ENCODE data around the gene INPP5F. TPM values are rescaled to one million over a fixed set of nuclear protein-coding genes. Genes with fewer than 3 reads are reported as not detected.

The INPP5F gene
- total and polyA plus RNA-seq, 9 of the 15 experiments (the other 6 are each of a cell fraction or from before 2014, with no cell fraction given): 1.6 to 7.3 (median 6.0) TPM

DNA sequence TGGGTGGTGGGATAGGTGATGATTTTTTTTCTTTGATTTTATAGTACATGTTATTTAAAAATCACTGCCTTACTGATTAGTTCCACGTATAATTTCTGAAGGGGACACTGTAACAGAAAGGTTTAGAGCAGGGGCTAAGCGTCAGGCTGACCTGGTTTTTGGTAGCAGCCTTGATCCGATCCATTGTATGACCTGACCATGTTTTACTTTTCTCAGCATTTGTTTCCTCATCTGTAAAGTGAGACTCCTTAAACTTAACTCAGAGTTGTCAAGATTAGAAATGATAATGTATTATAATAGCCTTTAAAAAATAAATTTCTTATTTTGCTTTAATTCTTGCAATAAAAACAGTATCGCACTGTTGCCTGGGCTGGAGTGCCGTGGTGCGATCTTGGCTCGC lies 23.6 kb downstream of the INPP5F start:
- Histone ChIP-seq H2AFZ (ENCODE audit: low read depth, low read length) (no peak overlapping the region), H3K79me2 (ENCODE audit: control insufficient read depth, insufficient read depth, low read length) (no peaks in the 10 kb centered on the region), H3K27ac (ENCODE audit: extremely low read depth, low read depth, low read length) (no peak overlapping the region), H3K9ac (ENCODE audit: insufficient read depth in 1 of 2, low read depth in 2 of 2, low read length in 2 of 2) (no peak overlapping the region), H4K20me1 (replicated peaks; ENCODE audit: control insufficient read depth, insufficient read depth, low read length) (no peaks in the 10 kb centered on the region), H3K27me3 (ENCODE audit: control insufficient read depth in 2 of 2, insufficient read depth in 2 of 2, low read length in 2 of 2) (no peaks in the 10 kb centered on the region), H3K9me3 (replicated peaks; ENCODE audit: control insufficient read depth, insufficient read depth, low read depth, low read length) (no peaks in the 10 kb centered on the region), H3K4me3 (no peak overlapping the region), H3K9me1 (ENCODE audit: control insufficient read depth, insufficient read depth, low read length) (no peaks in the 10 kb centered on the region), H3K4me1 (replicated peaks in 1 of 2; ENCODE audit: control insufficient read depth in 2 of 2, insufficient read depth in 2 of 2, low read length in 2 of 2) (peaks cover 0 to 6% of the 10 kb centered on the region in 2 experiments; a peak in 3 of 5 replicates), H3K4me2 (ENCODE audit: insufficient read depth, low read length) (no peak overlapping the region), H3K36me3 (ENCODE audit: control insufficient read depth, insufficient read depth, low read length) (no peaks in the 10 kb centered on the region)
- ATAC-seq (no peak), FAIRE-seq (no peak), DNase-seq (ENCODE audit: extremely low read depth in 1 of 4, low spot score in 3 of 4) (no peak)
- in situ Hi-C loops (cut with MboI) (no loop called here), intact Hi-C loops (cut with micrococcal nuclease) (no loop called here)
- BruUV-seq (replicated peaks): no TSS peak
- 78% methylated on average over 6 of the region's 7 CpGs for WGBS (ENCODE audit: insufficient coverage, low coverage, missing lambda C conversion rate)
- CTCF ChIA-PET (ENCODE audit: low intra/inter-chr PET ratio): interaction anchor here (2.1 kb wide), 1 partner anchor 110 kb away, joined by 12 read pairs; no protein-coding TSS in a partner anchor
- POLR2A ChIA-PET: no interaction called here
- TF ChIP-seq, protein P1, sequence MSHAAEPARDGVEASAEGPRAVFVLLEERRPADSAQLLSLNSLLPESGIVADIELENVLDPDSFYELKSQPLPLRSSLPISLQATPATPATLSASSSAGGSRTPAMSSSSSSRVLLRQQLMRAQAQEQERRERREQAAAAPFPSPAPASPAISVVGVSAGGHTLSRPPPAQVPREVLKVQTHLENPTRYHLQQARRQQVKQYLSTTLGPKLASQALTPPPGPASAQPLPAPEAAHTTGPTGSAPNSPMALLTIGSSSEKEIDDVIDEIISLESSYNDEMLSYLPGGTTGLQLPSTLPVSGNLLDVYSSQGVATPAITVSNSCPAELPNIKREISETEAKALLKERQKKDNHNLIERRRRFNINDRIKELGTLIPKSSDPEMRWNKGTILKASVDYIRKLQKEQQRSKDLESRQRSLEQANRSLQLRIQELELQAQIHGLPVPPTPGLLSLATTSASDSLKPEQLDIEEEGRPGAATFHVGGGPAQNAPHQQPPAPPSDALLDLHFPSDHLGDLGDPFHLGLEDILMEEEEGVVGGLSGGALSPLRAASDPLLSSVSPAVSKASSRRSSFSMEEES (CRISPR knock-in tag; IDR thresholded peaks at IDR 0.05): no peak
- no peak for TF ChIP-seq KDM2B (CRISPR knock-in tag; IDR thresholded peaks at IDR 0.05)
- TF ChIP-seq, protein P2, sequence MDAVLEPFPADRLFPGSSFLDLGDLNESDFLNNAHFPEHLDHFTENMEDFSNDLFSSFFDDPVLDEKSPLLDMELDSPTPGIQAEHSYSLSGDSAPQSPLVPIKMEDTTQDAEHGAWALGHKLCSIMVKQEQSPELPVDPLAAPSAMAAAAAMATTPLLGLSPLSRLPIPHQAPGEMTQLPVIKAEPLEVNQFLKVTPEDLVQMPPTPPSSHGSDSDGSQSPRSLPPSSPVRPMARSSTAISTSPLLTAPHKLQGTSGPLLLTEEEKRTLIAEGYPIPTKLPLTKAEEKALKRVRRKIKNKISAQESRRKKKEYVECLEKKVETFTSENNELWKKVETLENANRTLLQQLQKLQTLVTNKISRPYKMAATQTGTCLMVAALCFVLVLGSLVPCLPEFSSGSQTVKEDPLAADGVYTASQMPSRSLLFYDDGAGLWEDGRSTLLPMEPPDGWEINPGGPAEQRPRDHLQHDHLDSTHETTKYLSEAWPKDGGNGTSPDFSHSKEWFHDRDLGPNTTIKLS (IDR thresholded peaks at IDR 0.05; ENCODE audit: borderline replicate concordance, low read depth): no peak
- no peak for TF ChIP-seq MYBL2 (IDR thresholded peaks at IDR 0.05; ENCODE audit: low read depth)
- TF ChIP-seq MYBL2 (CRISPR knock-in tag; IDR thresholded peaks at IDR 0.05; ENCODE audit: borderline replicate concordance): no peak
- TF ChIP-seq, protein P3, sequence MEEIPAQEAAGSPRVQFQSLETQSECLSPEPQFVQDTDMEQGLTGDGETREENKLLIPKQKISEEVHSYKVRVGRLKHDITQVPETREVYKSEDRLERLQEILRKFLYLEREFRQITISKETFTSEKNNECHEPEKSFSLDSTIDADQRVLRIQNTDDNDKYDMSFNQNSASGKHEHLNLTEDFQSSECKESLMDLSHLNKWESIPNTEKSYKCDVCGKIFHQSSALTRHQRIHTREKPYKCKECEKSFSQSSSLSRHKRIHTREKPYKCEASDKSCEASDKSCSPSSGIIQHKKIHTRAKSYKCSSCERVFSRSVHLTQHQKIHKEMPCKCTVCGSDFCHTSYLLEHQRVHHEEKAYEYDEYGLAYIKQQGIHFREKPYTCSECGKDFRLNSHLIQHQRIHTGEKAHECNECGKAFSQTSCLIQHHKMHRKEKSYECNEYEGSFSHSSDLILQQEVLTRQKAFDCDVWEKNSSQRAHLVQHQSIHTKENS (CRISPR knock-in tag; IDR thresholded peaks at IDR 0.05): no peak
- TF ChIP-seq ARNT (IDR thresholded peaks at IDR 0.05): no peak
- TF ChIP-seq PHTF2 (CRISPR knock-in tag; IDR thresholded peaks at IDR 0.05): no peak
- no peak for TF ChIP-seq SIRT6 (IDR thresholded peaks at IDR 0.05; ENCODE audit: low read depth, low read length)
- TF ChIP-seq, protein P4, sequence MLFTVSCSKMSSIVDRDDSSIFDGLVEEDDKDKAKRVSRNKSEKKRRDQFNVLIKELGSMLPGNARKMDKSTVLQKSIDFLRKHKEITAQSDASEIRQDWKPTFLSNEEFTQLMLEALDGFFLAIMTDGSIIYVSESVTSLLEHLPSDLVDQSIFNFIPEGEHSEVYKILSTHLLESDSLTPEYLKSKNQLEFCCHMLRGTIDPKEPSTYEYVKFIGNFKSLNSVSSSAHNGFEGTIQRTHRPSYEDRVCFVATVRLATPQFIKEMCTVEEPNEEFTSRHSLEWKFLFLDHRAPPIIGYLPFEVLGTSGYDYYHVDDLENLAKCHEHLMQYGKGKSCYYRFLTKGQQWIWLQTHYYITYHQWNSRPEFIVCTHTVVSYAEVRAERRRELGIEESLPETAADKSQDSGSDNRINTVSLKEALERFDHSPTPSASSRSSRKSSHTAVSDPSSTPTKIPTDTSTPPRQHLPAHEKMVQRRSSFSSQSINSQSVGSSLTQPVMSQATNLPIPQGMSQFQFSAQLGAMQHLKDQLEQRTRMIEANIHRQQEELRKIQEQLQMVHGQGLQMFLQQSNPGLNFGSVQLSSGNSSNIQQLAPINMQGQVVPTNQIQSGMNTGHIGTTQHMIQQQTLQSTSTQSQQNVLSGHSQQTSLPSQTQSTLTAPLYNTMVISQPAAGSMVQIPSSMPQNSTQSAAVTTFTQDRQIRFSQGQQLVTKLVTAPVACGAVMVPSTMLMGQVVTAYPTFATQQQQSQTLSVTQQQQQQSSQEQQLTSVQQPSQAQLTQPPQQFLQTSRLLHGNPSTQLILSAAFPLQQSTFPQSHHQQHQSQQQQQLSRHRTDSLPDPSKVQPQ (CRISPR knock-in tag; IDR thresholded peaks at IDR 0.05; ENCODE audit: borderline replicate concordance): no peak
- no peak for TF ChIP-seq ZNF589 (CRISPR knock-in tag; IDR thresholded peaks at IDR 0.05; ENCODE audit: low read depth)
- no peak for TF ChIP-seq SMARCE1 (IDR thresholded peaks at IDR 0.05)
- no peak for TF ChIP-seq ZSCAN32 (CRISPR knock-in tag; IDR thresholded peaks at IDR 0.05)
- TF ChIP-seq, protein P5, sequence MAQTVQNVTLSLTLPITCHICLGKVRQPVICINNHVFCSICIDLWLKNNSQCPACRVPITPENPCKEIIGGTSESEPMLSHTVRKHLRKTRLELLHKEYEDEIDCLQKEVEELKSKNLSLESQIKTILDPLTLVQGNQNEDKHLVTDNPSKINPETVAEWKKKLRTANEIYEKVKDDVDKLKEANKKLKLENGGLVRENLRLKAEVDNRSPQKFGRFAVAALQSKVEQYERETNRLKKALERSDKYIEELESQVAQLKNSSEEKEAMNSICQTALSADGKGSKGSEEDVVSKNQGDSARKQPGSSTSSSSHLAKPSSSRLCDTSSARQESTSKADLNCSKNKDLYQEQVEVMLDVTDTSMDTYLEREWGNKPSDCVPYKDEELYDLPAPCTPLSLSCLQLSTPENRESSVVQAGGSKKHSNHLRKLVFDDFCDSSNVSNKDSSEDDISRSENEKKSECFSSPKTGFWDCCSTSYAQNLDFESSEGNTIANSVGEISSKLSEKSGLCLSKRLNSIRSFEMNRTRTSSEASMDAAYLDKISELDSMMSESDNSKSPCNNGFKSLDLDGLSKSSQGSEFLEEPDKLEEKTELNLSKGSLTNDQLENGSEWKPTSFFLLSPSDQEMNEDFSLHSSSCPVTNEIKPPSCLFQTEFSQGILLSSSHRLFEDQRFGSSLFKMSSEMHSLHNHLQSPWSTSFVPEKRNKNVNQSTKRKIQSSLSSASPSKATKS (CRISPR knock-in tag; IDR thresholded peaks at IDR 0.05): no peak

Measured in K562 (cell line).